Measurements from ENCODE around the gene UPF3B. TPM values are rescaled to one million over a fixed set of nuclear protein-coding genes. Genes with fewer than 3 reads are reported as not detected.

The UPF3B gene
- total and polyA plus RNA-seq, 10 of the 15 experiments (the other 5 are each of a cell fraction or from before 2014, with no cell fraction given): 5.7 to 35.3 (median 22.1) TPM

- TF ChIP-seq, protein P1, sequence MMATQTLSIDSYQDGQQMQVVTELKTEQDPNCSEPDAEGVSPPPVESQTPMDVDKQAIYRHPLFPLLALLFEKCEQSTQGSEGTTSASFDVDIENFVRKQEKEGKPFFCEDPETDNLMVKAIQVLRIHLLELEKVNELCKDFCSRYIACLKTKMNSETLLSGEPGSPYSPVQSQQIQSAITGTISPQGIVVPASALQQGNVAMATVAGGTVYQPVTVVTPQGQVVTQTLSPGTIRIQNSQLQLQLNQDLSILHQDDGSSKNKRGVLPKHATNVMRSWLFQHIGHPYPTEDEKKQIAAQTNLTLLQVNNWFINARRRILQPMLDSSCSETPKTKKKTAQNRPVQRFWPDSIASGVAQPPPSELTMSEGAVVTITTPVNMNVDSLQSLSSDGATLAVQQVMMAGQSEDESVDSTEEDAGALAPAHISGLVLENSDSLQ (IDR thresholded peaks at IDR 0.05): peak; percentile 85
- TF ChIP-seq YBX1 (IDR thresholded peaks at IDR 0.05) (no peak), SIN3A (IDR thresholded peaks at IDR 0.05; ENCODE audit: low read depth, low read length) (peak; percentile 60; the same call in 1 of the 2 replicates), TCF3 (IDR thresholded peaks at IDR 0.05; ENCODE audit: borderline replicate concordance, insufficient read depth, low read depth, low read length) (0 out of 2 replicates have a peak, but pooled peaks have one; percentile 32), POLR2AphosphoS5 (IDR thresholded peaks at IDR 0.05; ENCODE audit: low read length) (peak; percentile 91), NR2C2 (IDR thresholded peaks at IDR 0.05; ENCODE audit: borderline replicate concordance, control insufficient read depth, insufficient read length, low read depth) (no peak)
These were observed 19.0 kb upstream of the UPF3B start, which contains the start of the genes NDUFA1 and RNF113A (continued) for GRCh38 chrX:119871599-119872395.

DNA sequence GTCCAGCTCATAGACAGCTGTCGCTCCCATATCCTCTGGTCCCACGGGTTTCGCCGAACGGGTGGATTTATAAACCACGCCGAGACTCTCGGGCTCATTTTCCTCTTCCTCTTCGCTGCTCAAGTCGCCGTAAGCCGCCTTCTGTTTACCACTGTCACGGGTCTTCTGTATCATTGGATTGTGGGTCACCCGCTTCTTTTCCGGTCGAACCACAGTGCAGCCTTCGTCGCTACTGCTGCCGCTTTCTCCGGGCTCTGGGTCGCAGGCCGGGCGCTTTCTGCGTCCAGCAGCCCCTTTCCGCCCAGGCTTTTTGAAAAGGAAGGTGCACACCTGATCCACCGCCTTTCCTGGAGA is 18.5 kb upstream of the UPF3B start:
- Histone ChIP-seq H3K4me1 (ENCODE audit: control insufficient read depth, insufficient read depth, low read length) (no peaks in the 10 kb centered on the region), H3K36me3 (ENCODE audit: control insufficient read depth in 2 of 2, insufficient read depth in 2 of 2, low read length in 1 of 2) (no peaks in the 10 kb centered on the region; a peak in 1 of 4 replicates), H3K4me2 (ENCODE audit: control insufficient read depth, insufficient read depth) (no peak overlapping the region), H3K4me3 (peak overlapping the region; percentile 68), H3K27ac (ENCODE audit: control insufficient read depth, insufficient read depth) (peak overlapping the region; percentile 67), H3K27me3 (replicated peaks in 1 of 2; ENCODE audit: control insufficient read depth in 2 of 2, insufficient read depth in 2 of 2, low read length in 1 of 2) (no peaks in the 10 kb centered on the region), H4K20me1 (ENCODE audit: control insufficient read depth, insufficient read depth) (no peaks in the 10 kb centered on the region), H3K79me2 (ENCODE audit: control insufficient read depth, insufficient read depth, low read length) (peaks cover 39% of the 10 kb centered on the region), H3K9ac (ENCODE audit: control insufficient read depth, insufficient read depth, low read length) (peak overlapping the region; percentile 95), H2AFZ (ENCODE audit: control insufficient read depth, low read depth, low read length) (no peak overlapping the region; the same call in 1 of the 2 replicates), H3K9me3 (replicated peaks; ENCODE audit: control insufficient read depth, insufficient read depth, low read length) (no peaks in the 10 kb centered on the region)
- TF ChIP-seq NFYB (IDR thresholded peaks at IDR 0.05; ENCODE audit: insufficient read depth, low read depth, low read length): no peak
- no peak for TF ChIP-seq NR2C1 (IDR thresholded peaks at IDR 0.05)
- TF ChIP-seq CHD2 (IDR thresholded peaks at IDR 0.05; ENCODE audit: borderline replicate concordance, low read depth, low read length): 0 out of 2 replicates have a peak, but pooled peaks have one; percentile 27
- TF ChIP-seq NBN (IDR thresholded peaks at IDR 0.05): 0 out of 2 replicates have a peak, but pooled peaks have one; percentile 12
- TF ChIP-seq RUNX3 (IDR thresholded peaks at IDR 0.05; ENCODE audit: low read length): peak; percentile 1; the same call in 1 of the 2 replicates
- no peak for TF ChIP-seq MXI1 (IDR thresholded peaks at IDR 0.05; ENCODE audit: low read depth, low read length)
- 0 out of 4 replicates have a peak, but pooled peaks of 1 of the 2 experiments have one; percentile 21 for TF ChIP-seq IKZF2 (IDR thresholded peaks at IDR 0.05)
- TF ChIP-seq SIX5 (IDR thresholded peaks at IDR 0.05; ENCODE audit: low read depth, low read length, severe bottlenecking): no peak
- ChIA-PET RAD21 (ENCODE audit: unreplicated experiment) (interaction anchor here (0.9 to 2.8 kb wide), 6 partner anchors 18 to 342 kb away, joined by 3 to 21 read pairs (median 4); partner anchors contain the start of genes RPL39, SOWAHD and UPF3B), POLR2A (interaction anchor here (0.8 to 2.6 kb wide), 9 partner anchors 12 to 371 kb away, joined by 3 to 19 read pairs (median 4); partner anchors contain the start of genes RPL39 and UPF3B), CTCF (interaction anchor here (1.1 to 2.2 kb wide), 5 partner anchors 11 to 172 kb away, joined by 3 to 7 read pairs (median 5); partner anchors contain the start of genes RPL39 and UPF3B), SMC1A (ENCODE audit: uncharacterized antibody, unreplicated experiment) (interaction anchor here (1.1 to 2.8 kb wide), 5 partner anchors 17 to 80 kb away, joined by 3 to 18 read pairs (median 5); partner anchors contain the start of genes RPL39 and UPF3B)
- TSS peak; percentile 94 for BruUV-seq (replicated peaks)
- intact Hi-C loops (cut with micrococcal nuclease; ENCODE audit: unreplicated experiment) (loop anchor here (2.0 kb wide), 1 partner anchor 18 kb away; the partner anchor contains the start of gene UPF3B), in situ Hi-C loops (cut with MboI) (no loop called here)
- FAIRE-seq (no peak), ATAC-seq (peak; percentile 56), DNase-seq (ENCODE audit: low read depth, low spot score) (no peak)
- 30% methylated on average over 26 of the region's 26 CpGs for WGBS (ENCODE audit: insufficient coverage, insufficient replicate concordance, low lambda C conversion rate, missing lambda C conversion rate)
